H1 (cell line): ENCODE data around the gene PTPN1. TPM values are rescaled to one million over a fixed set of nuclear protein-coding genes. Genes with fewer than 3 reads are reported as not detected.

Source experiments
- CTCF ChIA-PET: fragments of 300-600 bp; sonication (Branson Sonifier 250); formaldehyde crosslinking; loops from one replicate; lab custom pipeline; 2021; ENCODE audit not compliant: partially characterized antibody; lab: Charles Lee
- POLR2A ChIA-PET: fragments of 300-600 bp; sonication (Branson Sonifier 250); formaldehyde crosslinking; loops from one replicate; lab custom pipeline; 2021; ENCODE audit warnings: inconsistent platforms; ENCODE audit not compliant: partially characterized antibody; lab: Charles Lee
- DNase-seq, 2 experiments: peaks; one replicate each; pipeline versions ENCODE4 v3.0.0 to v3.0.0-alpha.2; 2010 to 2022; ENCODE audit warnings: low spot score in 2 of 2, low read depth in 1 of 2, mixed read lengths in 1 of 2
- FAIRE-seq: peaks from 2 replicates; lab custom pipeline; 2011; peaks lifted over from hg19 to GRCh38; lab: Jason Lieb, UNC
- H2AFZ ChIP-seq: 2 replicates; pipeline ENCODE4 v1.8.1; 2012; ENCODE audit warnings: low read length, inconsistent platforms
- H2AK5ac ChIP-seq: 2 replicates; pipeline ENCODE4 v1.6.1; 2013; ENCODE audit warnings: low read depth, low read length
- H2BK120ac ChIP-seq: replicated peaks from 2 replicates; pipeline ENCODE3; 2013; ENCODE audit warnings: low read depth, low read length, inconsistent platforms
- H2BK12ac ChIP-seq: 2 replicates; pipeline ENCODE4 v1.6.1; 2013; ENCODE audit warnings: low read depth, low read length
- H2BK15ac ChIP-seq: 2 replicates; pipeline ENCODE4 v1.6.1; 2013; ENCODE audit warnings: low read length
- H2BK20ac ChIP-seq: 2 replicates; pipeline ENCODE4 v1.6.1; 2013; ENCODE audit warnings: low read length
- H2BK5ac ChIP-seq: 2 replicates; pipeline ENCODE4 v1.6.1; 2013; ENCODE audit warnings: low read depth, low read length
- H3K14ac ChIP-seq: 2 replicates; pipeline ENCODE4 v1.6.1; 2013; ENCODE audit warnings: inconsistent platforms; ENCODE audit not compliant: insufficient read length
- H3K18ac ChIP-seq: 2 replicates; pipeline ENCODE4 v1.6.1; 2013; ENCODE audit warnings: low read length; ENCODE audit errors: extremely low read depth
- H3K23ac ChIP-seq: 2 replicates; pipeline ENCODE4 v1.6.1; 2013; ENCODE audit warnings: inconsistent platforms; ENCODE audit not compliant: insufficient read length
- H3K23me2 ChIP-seq: 2 replicates; pipeline ENCODE4 v1.6.1; 2013; ENCODE audit warnings: low read depth, low read length
- H3K27ac ChIP-seq: 2 replicates; pipeline ENCODE4 v1.6.1; 2011; ENCODE audit warnings: low read depth, low read length, inconsistent platforms
- H3K27me3 ChIP-seq, 4 experiments: replicated peaks in 1 of 4; 1 replicate in 1 of 4; 2 replicates in 3 of 4; pipeline versions ENCODE4 v1.6.1 to v1.8.1; 2011 to 2013; ENCODE audit warnings: low read length in 3 of 4, mild to moderate bottlenecking in 3 of 4, inconsistent platforms in 2 of 4, mixed read lengths in 2 of 4, moderate library complexity in 1 of 4; ENCODE audit not compliant: control insufficient read depth in 3 of 4, insufficient read depth in 3 of 4; ENCODE audit errors: extremely low read depth in 1 of 4
- H3K36me3 ChIP-seq, 4 experiments: 2 replicates each; pipeline versions ENCODE4 v1.6.1 to v1.8.1; 2011 to 2013; ENCODE audit warnings: mild to moderate bottlenecking in 4 of 4, low read length in 3 of 4, moderate library complexity in 2 of 4, control low read depth in 1 of 4, inconsistent platforms in 1 of 4; ENCODE audit not compliant: insufficient read depth in 4 of 4, control insufficient read depth in 2 of 4
- H3K4ac ChIP-seq: replicated peaks from 2 replicates; pipeline ENCODE3; 2013; ENCODE audit warnings: low read length, low read depth, mixed read lengths, inconsistent platforms; ENCODE audit not compliant: insufficient read length
- H3K4me1 ChIP-seq, 4 experiments: replicated peaks in 1 of 4; 1 replicate in 1 of 4; 2 replicates in 3 of 4; pipeline versions ENCODE4 v1.6.1 to v1.8.1; 2011 to 2013; ENCODE audit warnings: low read length in 3 of 4, inconsistent platforms in 2 of 4, mixed read lengths in 1 of 4; ENCODE audit not compliant: insufficient read depth in 4 of 4, control insufficient read depth in 3 of 4
- H3K4me2 ChIP-seq, 2 experiments: 2 replicates each; pipeline versions ENCODE4 v1.6.1 to v1.8.1; 2011 to 2013; ENCODE audit warnings: low read depth in 2 of 2, low read length in 2 of 2, control low read depth in 1 of 2, inconsistent platforms in 1 of 2, mild to moderate bottlenecking in 1 of 2; ENCODE audit not compliant: insufficient read depth in 1 of 2
- H3K4me3 ChIP-seq, 4 experiments: fragments of 200-600, 300-600 bp in 1 of 4; sonication (generic), shearing (Covaris generic), sonication (Bioruptor Twin) in 1 of 4; 2 replicates each; pipeline versions ENCODE4 v1.5.1 to v1.8.1; 2011 to 2016; ENCODE audit warnings: low read length in 4 of 4, low read depth in 3 of 4, control low read depth in 2 of 4, inconsistent platforms in 2 of 4, mild to moderate bottlenecking in 2 of 4, mixed read lengths in 1 of 4, moderate library complexity in 1 of 4; ENCODE audit not compliant: insufficient read depth in 2 of 4; ENCODE audit errors: extremely low read depth in 1 of 4
- H3K56ac ChIP-seq: replicated peaks from 2 replicates; pipeline ENCODE3; 2013; ENCODE audit warnings: low read depth, mild to moderate bottlenecking, mixed read lengths, low read length, inconsistent platforms; ENCODE audit not compliant: insufficient read length
- H3K79me1 ChIP-seq: 2 replicates; pipeline ENCODE4 v1.6.1; 2013; ENCODE audit warnings: low read depth, low read length, control low read depth
- H3K79me2 ChIP-seq, 2 experiments: 2 replicates each; pipeline versions ENCODE4 v1.6.1 to v1.8.1; 2012 to 2013; ENCODE audit warnings: low read length in 2 of 2, mild to moderate bottlenecking in 2 of 2, inconsistent platforms in 1 of 2; ENCODE audit not compliant: insufficient read depth in 2 of 2, control insufficient read depth in 1 of 2
- H3K9ac ChIP-seq, 4 experiments: replicated peaks in 1 of 4; 1 replicate in 1 of 4; 2 replicates in 3 of 4; pipeline versions ENCODE4 v1.6.1 to v1.8.1; 2011 to 2013; ENCODE audit warnings: low read depth in 3 of 4, low read length in 3 of 4, control low read depth in 2 of 4, mild to moderate bottlenecking in 2 of 4, moderate library complexity in 2 of 4, inconsistent platforms in 1 of 4; ENCODE audit errors: extremely low read depth in 1 of 4
- H3K9me3 ChIP-seq, 2 experiments: 2 replicates each; pipeline versions ENCODE4 v1.6.1 to v1.8.1; 2012 to 2013; ENCODE audit warnings: mild to moderate bottlenecking in 2 of 2, moderate library complexity in 2 of 2, control low read depth in 1 of 2, inconsistent platforms in 1 of 2, low read depth in 1 of 2, low read length in 1 of 2, mixed read lengths in 1 of 2; ENCODE audit not compliant: insufficient read depth in 2 of 2
- H4K20me1 ChIP-seq, 2 experiments: replicated peaks in 1 of 2; 2 replicates each; pipeline versions ENCODE3 to v1.8.1; 2011 to 2013; ENCODE audit warnings: inconsistent platforms in 2 of 2, low read length in 2 of 2, mild to moderate bottlenecking in 1 of 2; ENCODE audit not compliant: insufficient read depth in 2 of 2, control insufficient read depth in 1 of 2
- H4K5ac ChIP-seq: 2 replicates; pipeline ENCODE4 v1.6.1; 2013; ENCODE audit warnings: low read length, low read depth, mixed read lengths, inconsistent platforms; ENCODE audit not compliant: insufficient read length
- H4K8ac ChIP-seq: 2 replicates; pipeline ENCODE4 v1.8.0; 2013; ENCODE audit warnings: mild to moderate bottlenecking, moderate library complexity, low read length, inconsistent platforms; ENCODE audit not compliant: insufficient read depth; ENCODE audit errors: extremely low read depth
- H4K91ac ChIP-seq: replicated peaks from 2 replicates; pipeline ENCODE3; 2013; ENCODE audit warnings: low read length, mixed read lengths, inconsistent platforms; ENCODE audit not compliant: insufficient read length
- CHD1 ChIP-seq: IDR thresholded peaks from 2 replicates; pipeline ENCODE4 v1.6.1; 2012; ENCODE audit warnings: low read depth, low read length, improper control_type of control experiment
- EGR1 ChIP-seq: IDR thresholded peaks from 2 replicates; pipeline ENCODE4 v1.6.1; 2011; ENCODE audit warnings: low read depth, low read length, borderline replicate concordance
- GABPA ChIP-seq: IDR thresholded peaks from 2 replicates; pipeline ENCODE4 v1.6.1; 2011; ENCODE audit warnings: mild to moderate bottlenecking, low read length, moderate library complexity, borderline replicate concordance; ENCODE audit not compliant: insufficient read depth
- JUN ChIP-seq: IDR thresholded peaks from 2 replicates; pipeline ENCODE4 v1.6.1; 2011; ENCODE audit warnings: low read depth, mild to moderate bottlenecking, improper control_type of control experiment, low read length
- MAFK ChIP-seq: IDR thresholded peaks from 2 replicates; pipeline ENCODE4 v1.6.1; 2012; ENCODE audit warnings: low read depth, mild to moderate bottlenecking, improper control_type of control experiment, low read length
- POU5F1 ChIP-seq: IDR thresholded peaks from 2 replicates; pipeline ENCODE4 v1.6.1; 2011; ENCODE audit warnings: low read depth, mild to moderate bottlenecking, low read length, moderate library complexity
- RNF2 ChIP-seq: fragments of 200-900, 300-1000 bp; sonication (generic); IDR thresholded peaks from 2 replicates; pipeline ENCODE4 v1.7.1; 2016; ENCODE audit warnings: borderline replicate concordance, low read depth, mild to moderate bottlenecking, antibody characterized with exemption, low read length; ENCODE audit not compliant: poor library complexity, severe bottlenecking; ENCODE audit errors: missing control alignments
- RXRA ChIP-seq: IDR thresholded peaks from 2 replicates; pipeline ENCODE4 v1.6.1; 2011; ENCODE audit warnings: low read depth, mild to moderate bottlenecking, low read length, moderate library complexity; ENCODE audit not compliant: insufficient read depth
- SIX5 ChIP-seq: IDR thresholded peaks from 2 replicates; pipeline ENCODE4 v1.6.1; 2011; ENCODE audit warnings: mild to moderate bottlenecking, low read depth, low read length
- SP2 ChIP-seq: IDR thresholded peaks from 2 replicates; pipeline ENCODE4 v1.6.1; 2012; ENCODE audit warnings: mild to moderate bottlenecking, low read length, inconsistent platforms
- SUZ12 ChIP-seq: fragments of 200-600 bp; sonication (generic); IDR thresholded peaks from 2 replicates; pipeline ENCODE4 v1.6.1; 2012; ENCODE audit warnings: mild to moderate bottlenecking, inconsistent platforms, low read length, moderate library complexity, mixed read lengths
- WGBS, 2 experiments: shearing (Covaris generic) in 1 of 2; methylation state at CpG; one replicate each; pipeline versions ENCODE4 v1.1.6 to v1.1.7; 2013 to 2015; ENCODE audit warnings: low lambda C conversion rate in 2 of 2, mixed read lengths in 2 of 2, inconsistent platforms in 1 of 2, low coverage in 1 of 2, missing lambda C conversion rate in 1 of 2; ENCODE audit not compliant: insufficient replicate concordance in 2 of 2, insufficient coverage in 1 of 2, insufficient read length in 1 of 2; ENCODE audit errors: extremely low coverage in 1 of 2, missing lambda C conversion rate in 1 of 2; 5-methylcytosine and 5-hydroxymethylcytosine counted together
- polyA plus RNA-seq, 7 experiments: library from polyadenylated mRNA; depleted of rRNA in 3 of 7; stranded (reverse) in 5 of 7; unstranded in 2 of 7; fragments of >200 nt in 5 of 7; fragments of 200-250 nt in 2 of 7; gene quantifications; 1 replicate in 5 of 7; 2 replicates in 1 of 7; 4 replicates in 1 of 7; pipeline versions ENCODE4 v1.2.1 to v1.2.3, GENCODE V29; 2011 to 2013; ENCODE audit warnings: missing spikeins in 2 of 7, mixed read lengths in 2 of 7
- total RNA-seq: library from RNA; stranded (reverse); fragmentation: NEBNext Ultra II Directional; extraction: Animal tissue kit (Norgen Biotek cat#: 25700); gene quantifications from 2 replicates; pipeline ENCODE4 v1.2.1, GENCODE V29; 2021
- TF ChIP-seq, protein P1 (sequence below): IDR thresholded peaks from 2 replicates; pipeline ENCODE4 v1.6.1; 2011; ENCODE audit warnings: low read length, improper control_type of control experiment

The PTPN1 gene
- total and polyA plus RNA-seq, 2 of the 8 experiments (the other 6 are each of a cell fraction or from before 2014, with no cell fraction given) = 18.6 to 32.1 TPM

GRCh38 chr20:50535162-50535561 lies 25.0 kb downstream of the PTPN1 start:
- Histone ChIP-seq H2AK5ac (no peak overlapping the region), H4K5ac (no peak overlapping the region), H2BK12ac (no peak overlapping the region), H3K4me3 (no peak overlapping the region), H2BK20ac (no peak overlapping the region), H3K79me2 (peaks cover 0 to 54% of the 10 kb centered on the region in 2 experiments; a peak in 2 of 4 replicates), H3K4me2 (no peak overlapping the region), H3K4ac (no peak overlapping the region), H2AFZ (no peak overlapping the region), H3K9me3 (no peaks in the 10 kb centered on the region), H4K91ac (no peak overlapping the region), H3K23me2 (no peaks in the 10 kb centered on the region), H3K27ac (no peak overlapping the region), H3K27me3 (no peaks in the 10 kb centered on the region), H3K14ac (no peak overlapping the region), H3K9ac (no peak overlapping the region), H3K4me1 (peaks cover 0 to under 1% (median 0%) of the 10 kb centered on the region in 4 experiments; a peak in 1 of 7 replicates), H2BK5ac (no peak overlapping the region), H4K8ac (no peak overlapping the region), H2BK15ac (no peak overlapping the region), H3K79me1 (peaks cover 7% of the 10 kb centered on the region), H3K36me3 (no peaks in the 10 kb centered on the region), H3K56ac (no peak overlapping the region), H3K23ac (no peak overlapping the region), H2BK120ac (no peak overlapping the region), H4K20me1 (peaks cover 4% of the 10 kb centered on the region in 2 experiments), H3K18ac (no peak overlapping the region)
- TF ChIP-seq CHD1 (no peak), JUN (no peak), SIX5 (no peak), EGR1 (no peak), SP2 (no peak), RXRA (no peak), MAFK (no peak), POU5F1 (no peak), SUZ12 (no peak), RNF2 (no peak), GABPA (no peak)
- TF ChIP-seq, protein P1, sequence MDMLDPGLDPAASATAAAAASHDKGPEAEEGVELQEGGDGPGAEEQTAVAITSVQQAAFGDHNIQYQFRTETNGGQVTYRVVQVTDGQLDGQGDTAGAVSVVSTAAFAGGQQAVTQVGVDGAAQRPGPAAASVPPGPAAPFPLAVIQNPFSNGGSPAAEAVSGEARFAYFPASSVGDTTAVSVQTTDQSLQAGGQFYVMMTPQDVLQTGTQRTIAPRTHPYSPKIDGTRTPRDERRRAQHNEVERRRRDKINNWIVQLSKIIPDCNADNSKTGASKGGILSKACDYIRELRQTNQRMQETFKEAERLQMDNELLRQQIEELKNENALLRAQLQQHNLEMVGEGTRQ = no peak
- ChIA-PET POLR2A (interaction anchor here (0.9 kb wide), 1 partner anchor 25 kb away, joined by 3 read pairs; the partner anchor contains the start of gene PTPN1), CTCF (interaction anchor here (1.0 to 2.3 kb wide), 2 partner anchors 39 to 44 kb away, joined by 3 to 8 read pairs; no protein-coding TSS in a partner anchor)
- 93% methylated on average over 8 of the region's 8 CpGs; no CpG with 5 or more reads in 1 of the 2 experiments for WGBS, 2 experiments
- no peak for FAIRE-seq
- no peak for DNase-seq
